ENCODE results near the gene SH2B3. TPM values are rescaled to one million over a fixed set of nuclear protein-coding genes. Genes with fewer than 3 reads are reported as not detected.

The SH2B3 gene
- total and polyA plus RNA-seq, 9 of the 15 experiments (the other 6 are each of a cell fraction or from before 2014, with no cell fraction given): 10.8 to 75.3 (median 37.4) TPM

- WGBS (ENCODE audit: insufficient coverage, low coverage, missing lambda C conversion rate): 88% methylated on average over 8 of the region's 8 CpGs
- Histone ChIP-seq H3K79me2 (ENCODE audit: control insufficient read depth, insufficient read depth, low read length) (peaks cover 93% of the 10 kb centered on the region), H3K36me3 (ENCODE audit: control insufficient read depth, insufficient read depth, low read length) (peaks cover 84% of the 10 kb centered on the region; the same call in 2 of the 3 replicates), H3K9ac (ENCODE audit: insufficient read depth in 1 of 2, low read depth in 2 of 2, low read length in 2 of 2) (peak overlapping the region in 1 of 2 experiments; percentile 14; a peak in 1 of 4 replicates), H3K4me2 (ENCODE audit: insufficient read depth, low read length) (no peak overlapping the region), H3K27ac (ENCODE audit: extremely low read depth, low read depth, low read length) (peak overlapping the region; percentile 36; the same call in 1 of the 3 replicates), H3K4me3 (no peak overlapping the region), H3K4me1 (replicated peaks in 1 of 2; ENCODE audit: control insufficient read depth in 2 of 2, insufficient read depth in 2 of 2, low read length in 2 of 2) (peaks cover 16 to 44% of the 10 kb centered on the region in 2 experiments), H2AFZ (ENCODE audit: low read depth, low read length) (no peak overlapping the region), H4K20me1 (replicated peaks; ENCODE audit: control insufficient read depth, insufficient read depth, low read length) (peaks cover 60% of the 10 kb centered on the region), H3K9me3 (replicated peaks; ENCODE audit: control insufficient read depth, insufficient read depth, low read depth, low read length) (no peaks in the 10 kb centered on the region), H3K9me1 (ENCODE audit: control insufficient read depth, insufficient read depth, low read length) (peaks cover 8% of the 10 kb centered on the region), H3K27me3 (ENCODE audit: control insufficient read depth in 2 of 2, insufficient read depth in 2 of 2, low read length in 2 of 2) (no peaks in the 10 kb centered on the region)
- no peak for DNase-seq (ENCODE audit: extremely low read depth in 1 of 4, low spot score in 3 of 4)
- ATAC-seq: no peak
- BruUV-seq (replicated peaks): no TSS peak
- intact Hi-C loops (cut with micrococcal nuclease) (no loop called here), in situ Hi-C loops (cut with MboI) (no loop called here)
- POLR2A ChIA-PET: interaction anchor here (0.6 kb wide), 1 partner anchor 136 kb away, joined by 3 read pairs; no protein-coding TSS in a partner anchor
- CTCF ChIA-PET (ENCODE audit: low intra/inter-chr PET ratio): no interaction called here
- peak; percentile 29; the same call in 1 of the 2 replicates for TF ChIP-seq POLR2AphosphoS2 (IDR thresholded peaks at IDR 0.05; ENCODE audit: low read length)
- no peak for TF ChIP-seq NR1H2 (CRISPR knock-in tag; IDR thresholded peaks at IDR 0.05)
- FAIRE-seq: no peak
Measured at GRCh38 chr12:111440152-111440551, 34.4 kb downstream of the SH2B3 start.

GRCh38 chr12:111440631-111441030, 34.9 kb downstream of the SH2B3 start:
- CTCF ChIA-PET (ENCODE audit: low intra/inter-chr PET ratio): no interaction called here
- in situ Hi-C loops (cut with MboI): no loop called here

More at GRCh38 chr12:111440631-111441030, 34.9 kb downstream of the SH2B3 start:
- ATAC-seq (no peak), DNase-seq (ENCODE audit: extremely low read depth in 1 of 4, low spot score in 3 of 4) (no peak), FAIRE-seq (no peak)
- intact Hi-C loops (cut with micrococcal nuclease): no loop called here
- no peak overlapping the region for H3K4me3 ChIP-seq
- peaks cover 92% of the 10 kb centered on the region for H3K79me2 ChIP-seq (ENCODE audit: control insufficient read depth, insufficient read depth, low read length)
- peaks cover 8% of the 10 kb centered on the region for H3K9me1 ChIP-seq (ENCODE audit: control insufficient read depth, insufficient read depth, low read length)
- H3K9ac ChIP-seq (ENCODE audit: insufficient read depth in 1 of 2, low read depth in 2 of 2, low read length in 2 of 2): peak overlapping the region in 1 of 2 experiments; percentile 14; a peak in 1 of 4 replicates
- peaks cover 62% of the 10 kb centered on the region for H4K20me1 ChIP-seq (replicated peaks; ENCODE audit: control insufficient read depth, insufficient read depth, low read length)
- peaks cover 18 to 44% of the 10 kb centered on the region in 2 experiments for H3K4me1 ChIP-seq (replicated peaks in 1 of 2; ENCODE audit: control insufficient read depth in 2 of 2, insufficient read depth in 2 of 2, low read length in 2 of 2)
- no peak overlapping the region for H3K4me2 ChIP-seq (ENCODE audit: insufficient read depth, low read length)
- H3K27ac ChIP-seq (ENCODE audit: extremely low read depth, low read depth, low read length): no peak overlapping the region; the same call in 2 of the 3 replicates
- POLR2A ChIA-PET: interaction anchor here (0.6 to 3.6 kb wide), 2 partner anchors 11 to 137 kb away, joined by 3 to 18 read pairs; no protein-coding TSS in a partner anchor
- no peak overlapping the region for H2AFZ ChIP-seq (ENCODE audit: low read depth, low read length)
- no TSS peak for BruUV-seq (replicated peaks)
- no peaks in the 10 kb centered on the region for H3K9me3 ChIP-seq (replicated peaks; ENCODE audit: control insufficient read depth, insufficient read depth, low read depth, low read length)
- no peaks in the 10 kb centered on the region for H3K27me3 ChIP-seq (ENCODE audit: control insufficient read depth in 2 of 2, insufficient read depth in 2 of 2, low read length in 2 of 2)
- WGBS (ENCODE audit: insufficient coverage, low coverage, missing lambda C conversion rate): 75% methylated on average over 3 of the region's 3 CpGs
- H3K36me3 ChIP-seq (ENCODE audit: control insufficient read depth, insufficient read depth, low read length): peaks cover 88% of the 10 kb centered on the region; the same call in 2 of the 3 replicates
- TF ChIP-seq ZNF23 (CRISPR knock-in tag; IDR thresholded peaks at IDR 0.05) (no peak), SUPT5H (IDR thresholded peaks at IDR 0.05) (0 out of 2 replicates have a peak, but pooled peaks have one; percentile 19), NFE2 (IDR thresholded peaks at IDR 0.05; ENCODE audit: low read depth) (no peak), NFIC (IDR thresholded peaks at IDR 0.05) (no peak)
